ENCODE data around the gene PTPRF.

DNA sequence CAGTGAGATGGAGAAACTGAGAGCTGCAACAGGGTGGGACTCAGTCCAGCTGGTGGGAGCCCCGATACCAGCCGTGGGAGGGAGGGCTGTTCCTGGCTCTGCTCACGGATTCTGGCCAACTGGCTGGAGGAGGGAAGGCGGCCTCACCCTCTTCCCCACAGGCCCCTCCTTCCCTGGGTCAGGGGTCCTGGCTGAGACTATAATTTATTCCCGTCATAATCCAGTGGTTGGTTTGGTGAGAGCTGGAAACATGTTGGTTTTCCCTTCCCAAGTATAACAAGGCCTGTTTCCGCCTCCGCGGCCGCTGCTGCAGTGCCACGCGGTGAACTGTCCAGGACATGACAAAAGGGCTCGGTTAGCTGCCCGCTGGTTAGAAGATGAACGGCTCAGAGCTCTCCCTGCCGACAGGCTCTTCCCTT lies 10.0 kb downstream of the PTPRF start:
- no peak for TF ChIP-seq EGR1 (IDR thresholded peaks at IDR 0.05)
- TF ChIP-seq YY1 (IDR thresholded peaks at IDR 0.05; ENCODE audit: low read depth) = no peak
- TF ChIP-seq CEBPB (IDR thresholded peaks at IDR 0.05) = no peak
- TF ChIP-seq TEAD4 (IDR thresholded peaks at IDR 0.05) = no peak
- no peak for TF ChIP-seq RAD21 (IDR thresholded peaks at IDR 0.05; ENCODE audit: low read depth)
- TF ChIP-seq TAF1 (IDR thresholded peaks at IDR 0.05; ENCODE audit: low read depth) = no peak
- TF ChIP-seq, protein P1, sequence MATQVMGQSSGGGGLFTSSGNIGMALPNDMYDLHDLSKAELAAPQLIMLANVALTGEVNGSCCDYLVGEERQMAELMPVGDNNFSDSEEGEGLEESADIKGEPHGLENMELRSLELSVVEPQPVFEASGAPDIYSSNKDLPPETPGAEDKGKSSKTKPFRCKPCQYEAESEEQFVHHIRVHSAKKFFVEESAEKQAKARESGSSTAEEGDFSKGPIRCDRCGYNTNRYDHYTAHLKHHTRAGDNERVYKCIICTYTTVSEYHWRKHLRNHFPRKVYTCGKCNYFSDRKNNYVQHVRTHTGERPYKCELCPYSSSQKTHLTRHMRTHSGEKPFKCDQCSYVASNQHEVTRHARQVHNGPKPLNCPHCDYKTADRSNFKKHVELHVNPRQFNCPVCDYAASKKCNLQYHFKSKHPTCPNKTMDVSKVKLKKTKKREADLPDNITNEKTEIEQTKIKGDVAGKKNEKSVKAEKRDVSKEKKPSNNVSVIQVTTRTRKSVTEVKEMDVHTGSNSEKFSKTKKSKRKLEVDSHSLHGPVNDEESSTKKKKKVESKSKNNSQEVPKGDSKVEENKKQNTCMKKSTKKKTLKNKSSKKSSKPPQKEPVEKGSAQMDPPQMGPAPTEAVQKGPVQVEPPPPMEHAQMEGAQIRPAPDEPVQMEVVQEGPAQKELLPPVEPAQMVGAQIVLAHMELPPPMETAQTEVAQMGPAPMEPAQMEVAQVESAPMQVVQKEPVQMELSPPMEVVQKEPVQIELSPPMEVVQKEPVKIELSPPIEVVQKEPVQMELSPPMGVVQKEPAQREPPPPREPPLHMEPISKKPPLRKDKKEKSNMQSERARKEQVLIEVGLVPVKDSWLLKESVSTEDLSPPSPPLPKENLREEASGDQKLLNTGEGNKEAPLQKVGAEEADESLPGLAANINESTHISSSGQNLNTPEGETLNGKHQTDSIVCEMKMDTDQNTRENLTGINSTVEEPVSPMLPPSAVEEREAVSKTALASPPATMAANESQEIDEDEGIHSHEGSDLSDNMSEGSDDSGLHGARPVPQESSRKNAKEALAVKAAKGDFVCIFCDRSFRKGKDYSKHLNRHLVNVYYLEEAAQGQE (IDR thresholded peaks at IDR 0.05; ENCODE audit: low read depth) = no peak
- TF ChIP-seq, protein P2, sequence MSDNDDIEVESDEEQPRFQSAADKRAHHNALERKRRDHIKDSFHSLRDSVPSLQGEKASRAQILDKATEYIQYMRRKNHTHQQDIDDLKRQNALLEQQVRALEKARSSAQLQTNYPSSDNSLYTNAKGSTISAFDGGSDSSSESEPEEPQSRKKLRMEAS (IDR thresholded peaks at IDR 0.05) = no peak
- TF ChIP-seq CREB1 (IDR thresholded peaks at IDR 0.05; ENCODE audit: low read depth) = no peak
- TF ChIP-seq ZBTB7A (IDR thresholded peaks at IDR 0.05; ENCODE audit: low read depth) = no peak
- no peak for TF ChIP-seq TCF12 (IDR thresholded peaks at IDR 0.05; ENCODE audit: low read depth)
- no peak for TF ChIP-seq NFIC (IDR thresholded peaks at IDR 0.05)
- TF ChIP-seq, protein P3, sequence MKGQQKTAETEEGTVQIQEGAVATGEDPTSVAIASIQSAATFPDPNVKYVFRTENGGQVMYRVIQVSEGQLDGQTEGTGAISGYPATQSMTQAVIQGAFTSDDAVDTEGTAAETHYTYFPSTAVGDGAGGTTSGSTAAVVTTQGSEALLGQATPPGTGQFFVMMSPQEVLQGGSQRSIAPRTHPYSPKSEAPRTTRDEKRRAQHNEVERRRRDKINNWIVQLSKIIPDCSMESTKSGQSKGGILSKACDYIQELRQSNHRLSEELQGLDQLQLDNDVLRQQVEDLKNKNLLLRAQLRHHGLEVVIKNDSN (IDR thresholded peaks at IDR 0.05) = no peak
- no peak for TF ChIP-seq EP300 (IDR thresholded peaks at IDR 0.05; ENCODE audit: borderline replicate concordance)
